GM23338 (cell line): ENCODE measurements around the gene TNFAIP3. TPM values are rescaled to one million over a fixed set of nuclear protein-coding genes. Genes with fewer than 3 reads are reported as not detected.
A peak's percentile ranks its signal among the peaks of the same experiment; 100 is the strongest.

ENCODE experiments used
- ATAC-seq: fragments of 200-7000 bp; cut with Tn5 transposase; 3 replicates; pipeline ENCODE4 v1.9.1; 2020
- DNase-seq: peaks from one replicate; pipeline ENCODE4 v3.0.0-alpha.2; 2015; ENCODE audit warnings: low spot score
- H2AFZ ChIP-seq: fragments of 200-600 bp; sonication (generic); 2 replicates; pipeline ENCODE4 v1.8.0; 2016; ENCODE audit warnings: antibody characterized with exemption, mild to moderate bottlenecking, moderate library complexity
- H3F3A ChIP-seq: fragments of 200-600 bp; sonication (generic); replicated peaks from 2 replicates; pipeline ENCODE4 v1.8.0; 2017; ENCODE audit warnings: antibody characterized with exemption, mixed run types, low read depth
- H3K27ac ChIP-seq: fragments of 200-600 bp; sonication (generic); 2 replicates; pipeline ENCODE4 v1.6.1; 2016; ENCODE audit warnings: low read depth
- H3K27me3 ChIP-seq: fragments of 200-600 bp; sonication (generic); 2 replicates; pipeline ENCODE4 v1.8.0; 2016; ENCODE audit warnings: mild to moderate bottlenecking, mixed run types, moderate library complexity; ENCODE audit not compliant: insufficient read depth
- H3K36me3 ChIP-seq: fragments of 200-600 bp; sonication (generic); 2 replicates; pipeline ENCODE4 v1.8.0; 2016; ENCODE audit warnings: mild to moderate bottlenecking; ENCODE audit not compliant: insufficient read depth
- H3K4me1 ChIP-seq: fragments of 200-600 bp; sonication (generic); 2 replicates; pipeline ENCODE4 v1.8.0; 2016; ENCODE audit warnings: mild to moderate bottlenecking, moderate library complexity; ENCODE audit not compliant: insufficient read depth
- H3K4me2 ChIP-seq: fragments of 200-600 bp; sonication (generic); 2 replicates; pipeline ENCODE4 v1.7.1; 2017; ENCODE audit warnings: mixed run types
- H3K4me3 ChIP-seq: fragments of 200-600 bp; sonication (generic); 2 replicates; pipeline ENCODE4 v1.6.1; 2016; ENCODE audit warnings: mixed run types
- H3K79me2 ChIP-seq: fragments of 200-600 bp; sonication (generic); replicated peaks from 2 replicates; pipeline ENCODE4 v1.8.0; 2017; ENCODE audit warnings: mild to moderate bottlenecking; ENCODE audit not compliant: insufficient read depth
- H3K9me2 ChIP-seq: fragments of 200-600 bp; sonication (generic); 2 replicates; pipeline ENCODE4 v1.8.0; 2017; ENCODE audit not compliant: insufficient read depth
- H4K20me1 ChIP-seq: fragments of 200-600 bp; sonication (generic); replicated peaks from 2 replicates; pipeline ENCODE4 v1.8.0; 2017; ENCODE audit warnings: mild to moderate bottlenecking; ENCODE audit not compliant: insufficient read depth
- H3K27ac Mint-ChIP-seq: 2 replicates; pipeline ENCODE4 v1.8.0; 2020; ENCODE audit warnings: inconsistent platforms, mild to moderate bottlenecking, moderate library complexity, mixed read lengths
- H3K27me3 Mint-ChIP-seq: 3 replicates; pipeline ENCODE4 v1.8.0; 2022; ENCODE audit warnings: low read depth, mild to moderate bottlenecking, moderate library complexity, mixed read lengths, inconsistent platforms; ENCODE audit not compliant: insufficient read depth, poor library complexity
- H3K36me3 Mint-ChIP-seq: 3 replicates; pipeline ENCODE4 v1.8.0; 2021; ENCODE audit warnings: low read depth, mild to moderate bottlenecking, inconsistent platforms, moderate library complexity, mixed read lengths
- H3K4me1 Mint-ChIP-seq: 3 replicates; pipeline ENCODE4 v1.8.0; 2020; ENCODE audit warnings: mild to moderate bottlenecking, inconsistent platforms, mixed read lengths
- H3K4me3 Mint-ChIP-seq: 3 replicates; pipeline ENCODE4 v1.8.0; 2021; ENCODE audit warnings: moderate library complexity, mild to moderate bottlenecking, inconsistent platforms, mixed read lengths
- H3K9me3 Mint-ChIP-seq: 3 replicates; pipeline ENCODE4 v1.8.0; 2020; ENCODE audit warnings: moderate library complexity, mild to moderate bottlenecking, inconsistent platforms, mixed read lengths
- CREB1 ChIP-seq: fragments of 250-450 bp; sonication (Bioruptor Pico); IDR thresholded peaks from 2 replicates; pipeline ENCODE4 v1.5.0; 2020; ENCODE audit warnings: low read depth, mild to moderate bottlenecking, moderate library complexity
- EZH2 ChIP-seq: fragments of 200-600 bp; sonication (generic); IDR thresholded peaks from one replicate; pipeline ENCODE4 v1.8.0; 2017; ENCODE audit warnings: antibody characterized with exemption, mild to moderate bottlenecking, low read depth; ENCODE audit not compliant: unreplicated experiment
- EZH2phosphoT487 ChIP-seq: fragments of 200-600 bp; sonication (generic); IDR thresholded peaks from one replicate; pipeline ENCODE4 v1.8.1; 2018; ENCODE audit warnings: antibody characterized with exemption; ENCODE audit not compliant: unreplicated experiment
- JUNB ChIP-seq: IDR thresholded peaks from one replicate; pipeline ENCODE4 v1.6.1; 2016; ENCODE audit warnings: antibody characterized with exemption; ENCODE audit not compliant: unreplicated experiment
- POLR2AphosphoS5 ChIP-seq: IDR thresholded peaks from 2 replicates; pipeline ENCODE4 v1.6.1; 2016; ENCODE audit warnings: antibody characterized with exemption, low read depth
- ZNF331 ChIP-seq: fragments of 250-450 bp; sonication (Bioruptor Pico); IDR thresholded peaks from 2 replicates; pipeline ENCODE4 v1.5.0; 2020; ENCODE audit warnings: low read depth, mild to moderate bottlenecking, moderate library complexity
- polyA plus RNA-seq: library from polyadenylated mRNA; unstranded; fragments of >200 nt; fragmentation: Nextera tagmentation; extraction: Ambion mirVana; gene quantifications from 2 replicates; pipeline ENCODE4 v1.2.1, GENCODE V29; 2016
- total RNA-seq: library from RNA; depleted of rRNA; stranded (reverse); fragments of >200 nt; shearing (Covaris generic); gene quantifications from 2 replicates; pipeline ENCODE4 v1.2.3, GENCODE V29; 2014
- TF ChIP-seq, protein P1 (sequence below), 2 experiments: fragments of 200-600 bp in 1 of 2; sonication (generic) in 1 of 2; conservative IDR thresholded peaks; 2 replicates each; pipeline versions ENCODE4 v1.5.1 to v1.6.1; 2016 to 2017; ENCODE audit warnings: antibody characterized with exemption in 2 of 2, low read depth in 2 of 2, mild to moderate bottlenecking in 2 of 2, moderate library complexity in 1 of 2
- TF ChIP-seq, protein P2 (sequence below): IDR thresholded peaks from one replicate; pipeline ENCODE4 v1.6.1; 2018; ENCODE audit warnings: antibody characterized with exemption; ENCODE audit not compliant: unreplicated experiment

TNFAIP3 gene
- total and polyA plus RNA-seq, 2 experiments from 2014 or later = 2.1 to 2.3 TPM

DNA sequence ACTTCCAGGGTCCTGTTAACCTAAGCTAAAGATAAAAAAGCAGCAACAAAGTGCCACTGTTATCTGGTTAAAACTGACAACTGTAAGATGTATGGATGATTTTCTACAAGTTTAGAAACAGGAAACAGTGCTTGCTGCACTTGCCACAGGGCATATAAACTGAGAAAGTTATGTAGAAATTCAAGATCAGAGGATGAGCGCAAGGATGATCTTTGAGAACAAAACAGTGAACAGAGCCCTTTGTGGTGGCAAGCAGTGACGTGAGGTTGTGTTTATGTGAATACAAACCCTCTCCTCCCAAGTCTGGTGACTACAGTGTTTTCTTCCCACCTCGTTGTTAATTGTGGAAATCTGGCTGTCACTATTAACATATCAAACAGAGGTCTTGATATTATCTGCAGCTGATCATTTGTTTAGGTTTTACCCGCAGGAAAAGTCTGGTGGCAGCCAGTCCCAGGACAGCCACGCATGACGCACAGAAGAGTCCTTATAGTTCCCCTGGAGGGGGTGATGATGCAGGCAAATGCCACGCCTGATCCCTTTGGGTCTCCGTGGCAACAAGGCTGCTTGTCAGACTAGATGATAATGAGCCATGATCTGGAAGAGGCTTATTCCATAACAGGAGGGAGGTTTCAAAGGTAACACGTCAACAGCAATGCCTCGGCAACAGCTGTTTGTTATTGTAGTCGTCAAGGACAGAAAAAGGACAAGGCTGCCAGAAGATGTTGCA, 43.1 kb upstream of the TNFAIP3 start:
- TF ChIP-seq POLR2AphosphoS5 (no peak), JUNB (no peak), EZH2phosphoT487 (no peak), ZNF331 (CRISPR knock-in tag) (no peak), EZH2 (no peak), CREB1 (CRISPR knock-in tag) (no peak)
- TF ChIP-seq, protein P1, sequence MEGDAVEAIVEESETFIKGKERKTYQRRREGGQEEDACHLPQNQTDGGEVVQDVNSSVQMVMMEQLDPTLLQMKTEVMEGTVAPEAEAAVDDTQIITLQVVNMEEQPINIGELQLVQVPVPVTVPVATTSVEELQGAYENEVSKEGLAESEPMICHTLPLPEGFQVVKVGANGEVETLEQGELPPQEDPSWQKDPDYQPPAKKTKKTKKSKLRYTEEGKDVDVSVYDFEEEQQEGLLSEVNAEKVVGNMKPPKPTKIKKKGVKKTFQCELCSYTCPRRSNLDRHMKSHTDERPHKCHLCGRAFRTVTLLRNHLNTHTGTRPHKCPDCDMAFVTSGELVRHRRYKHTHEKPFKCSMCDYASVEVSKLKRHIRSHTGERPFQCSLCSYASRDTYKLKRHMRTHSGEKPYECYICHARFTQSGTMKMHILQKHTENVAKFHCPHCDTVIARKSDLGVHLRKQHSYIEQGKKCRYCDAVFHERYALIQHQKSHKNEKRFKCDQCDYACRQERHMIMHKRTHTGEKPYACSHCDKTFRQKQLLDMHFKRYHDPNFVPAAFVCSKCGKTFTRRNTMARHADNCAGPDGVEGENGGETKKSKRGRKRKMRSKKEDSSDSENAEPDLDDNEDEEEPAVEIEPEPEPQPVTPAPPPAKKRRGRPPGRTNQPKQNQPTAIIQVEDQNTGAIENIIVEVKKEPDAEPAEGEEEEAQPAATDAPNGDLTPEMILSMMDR (conservative IDR thresholded peaks at IDR 0.05; ENCODE audit: low read depth in 2 of 2) = no peak
- TF ChIP-seq, protein P2, sequence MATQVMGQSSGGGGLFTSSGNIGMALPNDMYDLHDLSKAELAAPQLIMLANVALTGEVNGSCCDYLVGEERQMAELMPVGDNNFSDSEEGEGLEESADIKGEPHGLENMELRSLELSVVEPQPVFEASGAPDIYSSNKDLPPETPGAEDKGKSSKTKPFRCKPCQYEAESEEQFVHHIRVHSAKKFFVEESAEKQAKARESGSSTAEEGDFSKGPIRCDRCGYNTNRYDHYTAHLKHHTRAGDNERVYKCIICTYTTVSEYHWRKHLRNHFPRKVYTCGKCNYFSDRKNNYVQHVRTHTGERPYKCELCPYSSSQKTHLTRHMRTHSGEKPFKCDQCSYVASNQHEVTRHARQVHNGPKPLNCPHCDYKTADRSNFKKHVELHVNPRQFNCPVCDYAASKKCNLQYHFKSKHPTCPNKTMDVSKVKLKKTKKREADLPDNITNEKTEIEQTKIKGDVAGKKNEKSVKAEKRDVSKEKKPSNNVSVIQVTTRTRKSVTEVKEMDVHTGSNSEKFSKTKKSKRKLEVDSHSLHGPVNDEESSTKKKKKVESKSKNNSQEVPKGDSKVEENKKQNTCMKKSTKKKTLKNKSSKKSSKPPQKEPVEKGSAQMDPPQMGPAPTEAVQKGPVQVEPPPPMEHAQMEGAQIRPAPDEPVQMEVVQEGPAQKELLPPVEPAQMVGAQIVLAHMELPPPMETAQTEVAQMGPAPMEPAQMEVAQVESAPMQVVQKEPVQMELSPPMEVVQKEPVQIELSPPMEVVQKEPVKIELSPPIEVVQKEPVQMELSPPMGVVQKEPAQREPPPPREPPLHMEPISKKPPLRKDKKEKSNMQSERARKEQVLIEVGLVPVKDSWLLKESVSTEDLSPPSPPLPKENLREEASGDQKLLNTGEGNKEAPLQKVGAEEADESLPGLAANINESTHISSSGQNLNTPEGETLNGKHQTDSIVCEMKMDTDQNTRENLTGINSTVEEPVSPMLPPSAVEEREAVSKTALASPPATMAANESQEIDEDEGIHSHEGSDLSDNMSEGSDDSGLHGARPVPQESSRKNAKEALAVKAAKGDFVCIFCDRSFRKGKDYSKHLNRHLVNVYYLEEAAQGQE = no peak

DNA sequence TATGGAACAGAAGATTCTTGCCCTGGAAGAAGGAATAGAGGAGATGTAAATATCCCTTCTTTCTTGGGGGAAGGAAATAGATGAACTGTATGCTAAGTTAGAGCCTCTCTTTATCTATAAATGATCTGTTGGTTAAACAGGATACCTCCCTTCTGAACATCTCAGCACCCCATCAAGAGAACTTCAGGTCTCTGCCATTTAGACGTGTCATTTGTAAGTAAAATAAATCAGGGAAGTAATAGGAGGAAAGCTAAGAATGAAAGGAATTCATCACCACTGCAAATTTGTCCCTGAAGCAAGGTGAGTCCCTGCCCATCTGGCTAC, 42.5 kb upstream of the TNFAIP3 start:
- Histone ChIP-seq H2AFZ (no peak overlapping the region), H3K9me2 (no peaks in the 10 kb centered on the region; the same call in 1 of the 2 replicates), H3F3A (no peaks in the 10 kb centered on the region), H3K79me2 (no peaks in the 10 kb centered on the region), H3K4me1 (no peaks in the 10 kb centered on the region), H3K4me2 (no peak overlapping the region), H3K27ac (no peak overlapping the region), H4K20me1 (no peaks in the 10 kb centered on the region), H3K27me3 (no peaks in the 10 kb centered on the region), H3K4me3 (no peak overlapping the region), H3K36me3 (no peaks in the 10 kb centered on the region)
- H3K4me1 Mint-ChIP-seq = no peaks in the 10 kb centered on the region
- H3K4me3 Mint-ChIP-seq = no peak overlapping the region
- H3K27ac Mint-ChIP-seq = no peak overlapping the region
- no peaks in the 10 kb centered on the region for H3K27me3 Mint-ChIP-seq
- H3K9me3 Mint-ChIP-seq = no peaks in the 10 kb centered on the region
- no peak for ATAC-seq
- TF ChIP-seq, protein P2 = no peak
- no peaks in the 10 kb centered on the region for H3K36me3 Mint-ChIP-seq
- no peak for DNase-seq

More for the DNA sequence above, 43.1 kb upstream of the TNFAIP3 start:
- Mint-ChIP-seq H3K9me3 (no peaks in the 10 kb centered on the region), H3K4me3 (no peak overlapping the region), H3K4me1 (no peaks in the 10 kb centered on the region), H3K27ac (no peak overlapping the region), H3K36me3 (no peaks in the 10 kb centered on the region), H3K27me3 (no peaks in the 10 kb centered on the region)
- Histone ChIP-seq H3K36me3 (no peaks in the 10 kb centered on the region), H3K4me3 (no peak overlapping the region), H2AFZ (no peak overlapping the region), H4K20me1 (no peaks in the 10 kb centered on the region), H3K4me1 (no peaks in the 10 kb centered on the region), H3K4me2 (no peak overlapping the region), H3K27ac (no peak overlapping the region), H3F3A (no peaks in the 10 kb centered on the region), H3K79me2 (no peaks in the 10 kb centered on the region), H3K27me3 (no peaks in the 10 kb centered on the region), H3K9me2 (no peaks in the 10 kb centered on the region; the same call in 1 of the 2 replicates)
- no peak for ATAC-seq
- DNase-seq = peak; percentile 18
